H1 (cell line): ENCODE measurements around the gene PDZD4. TPM values are rescaled to one million over a fixed set of nuclear protein-coding genes. Genes with fewer than 3 reads are reported as not detected.

Source experiments
- BCL11A ChIP-seq, 2 experiments: IDR thresholded peaks; one replicate each; pipeline ENCODE4 v1.6.1; 2011; ENCODE audit warnings: low read depth in 2 of 2, low read length in 2 of 2, mild to moderate bottlenecking in 2 of 2
- CBX5 ChIP-seq: fragments of 300-800, 300-1000 bp; sonication (generic); IDR thresholded peaks from 2 replicates; pipeline ENCODE4 v1.7.1; 2016; ENCODE audit warnings: antibody characterized with exemption, low read length, low read depth
- SP2 ChIP-seq: IDR thresholded peaks from 2 replicates; pipeline ENCODE4 v1.6.1; 2012; ENCODE audit warnings: mild to moderate bottlenecking, low read length, inconsistent platforms
- SP4 ChIP-seq: IDR thresholded peaks from 2 replicates; pipeline ENCODE4 v1.6.1; 2012; ENCODE audit warnings: low read length, inconsistent platforms
- SRF ChIP-seq: IDR thresholded peaks from 2 replicates; pipeline ENCODE4 v1.6.1; 2011; ENCODE audit warnings: mild to moderate bottlenecking, low read depth, low read length, moderate library complexity
- TAF7 ChIP-seq: optimal IDR thresholded peaks from 2 replicates; pipeline ENCODE3; 2011; ENCODE audit warnings: low read depth, mild to moderate bottlenecking, inconsistent platforms, low read length, moderate library complexity, borderline replicate concordance
- polyA plus RNA-seq, 7 experiments: library from polyadenylated mRNA; depleted of rRNA in 3 of 7; stranded (reverse) in 5 of 7; unstranded in 2 of 7; fragments of >200 nt in 5 of 7; fragments of 200-250 nt in 2 of 7; gene quantifications; 1 replicate in 5 of 7; 2 replicates in 1 of 7; 4 replicates in 1 of 7; pipeline versions ENCODE4 v1.2.1 to v1.2.3, GENCODE V29; 2011 to 2013; ENCODE audit warnings: missing spikeins in 2 of 7, mixed read lengths in 2 of 7
- total RNA-seq: library from RNA; stranded (reverse); fragmentation: NEBNext Ultra II Directional; extraction: Animal tissue kit (Norgen Biotek cat#: 25700); gene quantifications from 2 replicates; pipeline ENCODE4 v1.2.1, GENCODE V29; 2021
- TF ChIP-seq, protein P1 (sequence below): fragments of 300-600 bp; sonication (generic); IDR thresholded peaks from 2 replicates; pipeline ENCODE4 v1.7.1; 2012; ENCODE audit warnings: low read length, moderate library complexity, mild to moderate bottlenecking, inconsistent platforms; ENCODE audit not compliant: insufficient replicate concordance
- TF ChIP-seq, protein P2 (sequence below), 3 experiments: IDR thresholded peaks; 1 replicate in 2 of 3; 2 replicates in 1 of 3; pipeline versions ENCODE4 v1.5.1 to v1.6.1; 2011; ENCODE audit warnings: low read length in 3 of 3, mild to moderate bottlenecking in 3 of 3, inconsistent platforms in 2 of 3, low read depth in 1 of 3, moderate library complexity in 1 of 3; ENCODE audit not compliant: insufficient read depth in 1 of 3; ENCODE audit errors: control extremely low read depth in 1 of 3

Gene PDZD4
- total and polyA plus RNA-seq, 2 of the 8 experiments (the other 6 are each of a cell fraction or from before 2014, with no cell fraction given), result 45.8 to 169 TPM

DNA sequence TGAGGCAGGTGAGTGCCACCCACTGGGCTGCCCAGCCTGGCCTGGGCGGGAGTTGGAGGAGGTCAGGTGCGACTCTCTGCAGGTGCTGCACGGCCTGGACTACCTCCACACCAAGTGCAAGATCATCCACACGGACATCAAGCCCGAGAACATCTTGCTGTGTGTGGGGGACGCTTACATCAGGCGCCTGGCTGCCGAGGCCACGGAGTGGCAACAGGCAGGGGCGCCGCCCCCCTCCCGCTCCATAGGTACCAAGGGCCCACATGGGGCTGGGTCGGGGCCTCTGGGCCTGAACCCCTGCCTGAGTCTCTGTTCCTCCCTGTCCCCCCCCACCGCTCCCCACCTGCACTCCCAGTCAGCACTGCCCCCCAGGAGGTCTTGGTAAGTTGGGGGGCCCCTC lies 47.5 kb downstream of the PDZD4 start (continued):
- TF ChIP-seq, protein P1, sequence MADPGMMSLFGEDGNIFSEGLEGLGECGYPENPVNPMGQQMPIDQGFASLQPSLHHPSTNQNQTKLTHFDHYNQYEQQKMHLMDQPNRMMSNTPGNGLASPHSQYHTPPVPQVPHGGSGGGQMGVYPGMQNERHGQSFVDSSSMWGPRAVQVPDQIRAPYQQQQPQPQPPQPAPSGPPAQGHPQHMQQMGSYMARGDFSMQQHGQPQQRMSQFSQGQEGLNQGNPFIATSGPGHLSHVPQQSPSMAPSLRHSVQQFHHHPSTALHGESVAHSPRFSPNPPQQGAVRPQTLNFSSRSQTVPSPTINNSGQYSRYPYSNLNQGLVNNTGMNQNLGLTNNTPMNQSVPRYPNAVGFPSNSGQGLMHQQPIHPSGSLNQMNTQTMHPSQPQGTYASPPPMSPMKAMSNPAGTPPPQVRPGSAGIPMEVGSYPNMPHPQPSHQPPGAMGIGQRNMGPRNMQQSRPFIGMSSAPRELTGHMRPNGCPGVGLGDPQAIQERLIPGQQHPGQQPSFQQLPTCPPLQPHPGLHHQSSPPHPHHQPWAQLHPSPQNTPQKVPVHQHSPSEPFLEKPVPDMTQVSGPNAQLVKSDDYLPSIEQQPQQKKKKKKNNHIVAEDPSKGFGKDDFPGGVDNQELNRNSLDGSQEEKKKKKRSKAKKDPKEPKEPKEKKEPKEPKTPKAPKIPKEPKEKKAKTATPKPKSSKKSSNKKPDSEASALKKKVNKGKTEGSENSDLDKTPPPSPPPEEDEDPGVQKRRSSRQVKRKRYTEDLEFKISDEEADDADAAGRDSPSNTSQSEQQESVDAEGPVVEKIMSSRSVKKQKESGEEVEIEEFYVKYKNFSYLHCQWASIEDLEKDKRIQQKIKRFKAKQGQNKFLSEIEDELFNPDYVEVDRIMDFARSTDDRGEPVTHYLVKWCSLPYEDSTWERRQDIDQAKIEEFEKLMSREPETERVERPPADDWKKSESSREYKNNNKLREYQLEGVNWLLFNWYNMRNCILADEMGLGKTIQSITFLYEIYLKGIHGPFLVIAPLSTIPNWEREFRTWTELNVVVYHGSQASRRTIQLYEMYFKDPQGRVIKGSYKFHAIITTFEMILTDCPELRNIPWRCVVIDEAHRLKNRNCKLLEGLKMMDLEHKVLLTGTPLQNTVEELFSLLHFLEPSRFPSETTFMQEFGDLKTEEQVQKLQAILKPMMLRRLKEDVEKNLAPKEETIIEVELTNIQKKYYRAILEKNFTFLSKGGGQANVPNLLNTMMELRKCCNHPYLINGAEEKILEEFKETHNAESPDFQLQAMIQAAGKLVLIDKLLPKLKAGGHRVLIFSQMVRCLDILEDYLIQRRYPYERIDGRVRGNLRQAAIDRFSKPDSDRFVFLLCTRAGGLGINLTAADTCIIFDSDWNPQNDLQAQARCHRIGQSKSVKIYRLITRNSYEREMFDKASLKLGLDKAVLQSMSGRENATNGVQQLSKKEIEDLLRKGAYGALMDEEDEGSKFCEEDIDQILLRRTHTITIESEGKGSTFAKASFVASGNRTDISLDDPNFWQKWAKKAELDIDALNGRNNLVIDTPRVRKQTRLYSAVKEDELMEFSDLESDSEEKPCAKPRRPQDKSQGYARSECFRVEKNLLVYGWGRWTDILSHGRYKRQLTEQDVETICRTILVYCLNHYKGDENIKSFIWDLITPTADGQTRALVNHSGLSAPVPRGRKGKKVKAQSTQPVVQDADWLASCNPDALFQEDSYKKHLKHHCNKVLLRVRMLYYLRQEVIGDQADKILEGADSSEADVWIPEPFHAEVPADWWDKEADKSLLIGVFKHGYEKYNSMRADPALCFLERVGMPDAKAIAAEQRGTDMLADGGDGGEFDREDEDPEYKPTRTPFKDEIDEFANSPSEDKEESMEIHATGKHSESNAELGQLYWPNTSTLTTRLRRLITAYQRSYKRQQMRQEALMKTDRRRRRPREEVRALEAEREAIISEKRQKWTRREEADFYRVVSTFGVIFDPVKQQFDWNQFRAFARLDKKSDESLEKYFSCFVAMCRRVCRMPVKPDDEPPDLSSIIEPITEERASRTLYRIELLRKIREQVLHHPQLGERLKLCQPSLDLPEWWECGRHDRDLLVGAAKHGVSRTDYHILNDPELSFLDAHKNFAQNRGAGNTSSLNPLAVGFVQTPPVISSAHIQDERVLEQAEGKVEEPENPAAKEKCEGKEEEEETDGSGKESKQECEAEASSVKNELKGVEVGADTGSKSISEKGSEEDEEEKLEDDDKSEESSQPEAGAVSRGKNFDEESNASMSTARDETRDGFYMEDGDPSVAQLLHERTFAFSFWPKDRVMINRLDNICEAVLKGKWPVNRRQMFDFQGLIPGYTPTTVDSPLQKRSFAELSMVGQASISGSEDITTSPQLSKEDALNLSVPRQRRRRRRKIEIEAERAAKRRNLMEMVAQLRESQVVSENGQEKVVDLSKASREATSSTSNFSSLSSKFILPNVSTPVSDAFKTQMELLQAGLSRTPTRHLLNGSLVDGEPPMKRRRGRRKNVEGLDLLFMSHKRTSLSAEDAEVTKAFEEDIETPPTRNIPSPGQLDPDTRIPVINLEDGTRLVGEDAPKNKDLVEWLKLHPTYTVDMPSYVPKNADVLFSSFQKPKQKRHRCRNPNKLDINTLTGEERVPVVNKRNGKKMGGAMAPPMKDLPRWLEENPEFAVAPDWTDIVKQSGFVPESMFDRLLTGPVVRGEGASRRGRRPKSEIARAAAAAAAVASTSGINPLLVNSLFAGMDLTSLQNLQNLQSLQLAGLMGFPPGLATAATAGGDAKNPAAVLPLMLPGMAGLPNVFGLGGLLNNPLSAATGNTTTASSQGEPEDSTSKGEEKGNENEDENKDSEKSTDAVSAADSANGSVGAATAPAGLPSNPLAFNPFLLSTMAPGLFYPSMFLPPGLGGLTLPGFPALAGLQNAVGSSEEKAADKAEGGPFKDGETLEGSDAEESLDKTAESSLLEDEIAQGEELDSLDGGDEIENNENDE, result no peak
- no peak for TF ChIP-seq TAF7
- no peak for TF ChIP-seq SP4
- no peak for TF ChIP-seq SP2
- no peak for TF ChIP-seq BCL11A (IDR thresholded peaks at IDR 0.05; ENCODE audit: low read depth in 2 of 2, low read length in 2 of 2)
- TF ChIP-seq CBX5, result no peak
- TF ChIP-seq SRF, result no peak
- TF ChIP-seq, protein P2, sequence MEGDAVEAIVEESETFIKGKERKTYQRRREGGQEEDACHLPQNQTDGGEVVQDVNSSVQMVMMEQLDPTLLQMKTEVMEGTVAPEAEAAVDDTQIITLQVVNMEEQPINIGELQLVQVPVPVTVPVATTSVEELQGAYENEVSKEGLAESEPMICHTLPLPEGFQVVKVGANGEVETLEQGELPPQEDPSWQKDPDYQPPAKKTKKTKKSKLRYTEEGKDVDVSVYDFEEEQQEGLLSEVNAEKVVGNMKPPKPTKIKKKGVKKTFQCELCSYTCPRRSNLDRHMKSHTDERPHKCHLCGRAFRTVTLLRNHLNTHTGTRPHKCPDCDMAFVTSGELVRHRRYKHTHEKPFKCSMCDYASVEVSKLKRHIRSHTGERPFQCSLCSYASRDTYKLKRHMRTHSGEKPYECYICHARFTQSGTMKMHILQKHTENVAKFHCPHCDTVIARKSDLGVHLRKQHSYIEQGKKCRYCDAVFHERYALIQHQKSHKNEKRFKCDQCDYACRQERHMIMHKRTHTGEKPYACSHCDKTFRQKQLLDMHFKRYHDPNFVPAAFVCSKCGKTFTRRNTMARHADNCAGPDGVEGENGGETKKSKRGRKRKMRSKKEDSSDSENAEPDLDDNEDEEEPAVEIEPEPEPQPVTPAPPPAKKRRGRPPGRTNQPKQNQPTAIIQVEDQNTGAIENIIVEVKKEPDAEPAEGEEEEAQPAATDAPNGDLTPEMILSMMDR (IDR thresholded peaks at IDR 0.05; ENCODE audit: control extremely low read depth in 1 of 3, insufficient read depth in 1 of 3, low read depth in 1 of 3, low read length in 3 of 3), result no peak
